H1 (cell line): ENCODE results near the gene ZNF860. TPM values are rescaled to one million over a fixed set of nuclear protein-coding genes. Genes with fewer than 3 reads are reported as not detected.

ENCODE experiments used
- CTCF ChIA-PET: fragments of 300-600 bp; sonication (Branson Sonifier 250); formaldehyde crosslinking; loops from one replicate; lab custom pipeline; 2021; ENCODE audit not compliant: partially characterized antibody; lab: Charles Lee
- POLR2A ChIA-PET: fragments of 300-600 bp; sonication (Branson Sonifier 250); formaldehyde crosslinking; loops from one replicate; lab custom pipeline; 2021; ENCODE audit warnings: inconsistent platforms; ENCODE audit not compliant: partially characterized antibody; lab: Charles Lee
- DNase-seq, 2 experiments: peaks; one replicate each; pipeline versions ENCODE4 v3.0.0 to v3.0.0-alpha.2; 2010 to 2022; ENCODE audit warnings: low spot score in 2 of 2, low read depth in 1 of 2, mixed read lengths in 1 of 2
- FAIRE-seq: peaks from 2 replicates; lab custom pipeline; 2011; peaks lifted over from hg19 to GRCh38; lab: Jason Lieb, UNC
- H2AFZ ChIP-seq: 2 replicates; pipeline ENCODE4 v1.8.1; 2012; ENCODE audit warnings: low read length, inconsistent platforms
- H2AK5ac ChIP-seq: 2 replicates; pipeline ENCODE4 v1.6.1; 2013; ENCODE audit warnings: low read depth, low read length
- H2BK120ac ChIP-seq: replicated peaks from 2 replicates; pipeline ENCODE3; 2013; ENCODE audit warnings: low read depth, low read length, inconsistent platforms
- H2BK12ac ChIP-seq: 2 replicates; pipeline ENCODE4 v1.6.1; 2013; ENCODE audit warnings: low read depth, low read length
- H2BK15ac ChIP-seq: 2 replicates; pipeline ENCODE4 v1.6.1; 2013; ENCODE audit warnings: low read length
- H2BK20ac ChIP-seq: 2 replicates; pipeline ENCODE4 v1.6.1; 2013; ENCODE audit warnings: low read length
- H2BK5ac ChIP-seq: 2 replicates; pipeline ENCODE4 v1.6.1; 2013; ENCODE audit warnings: low read depth, low read length
- H3K14ac ChIP-seq: 2 replicates; pipeline ENCODE4 v1.6.1; 2013; ENCODE audit warnings: inconsistent platforms; ENCODE audit not compliant: insufficient read length
- H3K18ac ChIP-seq: 2 replicates; pipeline ENCODE4 v1.6.1; 2013; ENCODE audit warnings: low read length; ENCODE audit errors: extremely low read depth
- H3K23ac ChIP-seq: 2 replicates; pipeline ENCODE4 v1.6.1; 2013; ENCODE audit warnings: inconsistent platforms; ENCODE audit not compliant: insufficient read length
- H3K23me2 ChIP-seq: 2 replicates; pipeline ENCODE4 v1.6.1; 2013; ENCODE audit warnings: low read depth, low read length
- H3K27ac ChIP-seq: 2 replicates; pipeline ENCODE4 v1.6.1; 2011; ENCODE audit warnings: low read depth, low read length, inconsistent platforms
- H3K27me3 ChIP-seq, 4 experiments: replicated peaks in 1 of 4; 1 replicate in 1 of 4; 2 replicates in 3 of 4; pipeline versions ENCODE4 v1.6.1 to v1.8.1; 2011 to 2013; ENCODE audit warnings: low read length in 3 of 4, mild to moderate bottlenecking in 3 of 4, inconsistent platforms in 2 of 4, mixed read lengths in 2 of 4, moderate library complexity in 1 of 4; ENCODE audit not compliant: control insufficient read depth in 3 of 4, insufficient read depth in 3 of 4; ENCODE audit errors: extremely low read depth in 1 of 4
- H3K36me3 ChIP-seq, 4 experiments: 2 replicates each; pipeline versions ENCODE4 v1.6.1 to v1.8.1; 2011 to 2013; ENCODE audit warnings: mild to moderate bottlenecking in 4 of 4, low read length in 3 of 4, moderate library complexity in 2 of 4, control low read depth in 1 of 4, inconsistent platforms in 1 of 4; ENCODE audit not compliant: insufficient read depth in 4 of 4, control insufficient read depth in 2 of 4
- H3K4ac ChIP-seq: replicated peaks from 2 replicates; pipeline ENCODE3; 2013; ENCODE audit warnings: low read length, low read depth, mixed read lengths, inconsistent platforms; ENCODE audit not compliant: insufficient read length
- H3K4me1 ChIP-seq, 4 experiments: replicated peaks in 1 of 4; 1 replicate in 1 of 4; 2 replicates in 3 of 4; pipeline versions ENCODE4 v1.6.1 to v1.8.1; 2011 to 2013; ENCODE audit warnings: low read length in 3 of 4, inconsistent platforms in 2 of 4, mixed read lengths in 1 of 4; ENCODE audit not compliant: insufficient read depth in 4 of 4, control insufficient read depth in 3 of 4
- H3K4me2 ChIP-seq, 2 experiments: 2 replicates each; pipeline versions ENCODE4 v1.6.1 to v1.8.1; 2011 to 2013; ENCODE audit warnings: low read depth in 2 of 2, low read length in 2 of 2, control low read depth in 1 of 2, inconsistent platforms in 1 of 2, mild to moderate bottlenecking in 1 of 2; ENCODE audit not compliant: insufficient read depth in 1 of 2
- H3K4me3 ChIP-seq, 4 experiments: fragments of 200-600, 300-600 bp in 1 of 4; sonication (generic), shearing (Covaris generic), sonication (Bioruptor Twin) in 1 of 4; 2 replicates each; pipeline versions ENCODE4 v1.5.1 to v1.8.1; 2011 to 2016; ENCODE audit warnings: low read length in 4 of 4, low read depth in 3 of 4, control low read depth in 2 of 4, inconsistent platforms in 2 of 4, mild to moderate bottlenecking in 2 of 4, mixed read lengths in 1 of 4, moderate library complexity in 1 of 4; ENCODE audit not compliant: insufficient read depth in 2 of 4; ENCODE audit errors: extremely low read depth in 1 of 4
- H3K56ac ChIP-seq: replicated peaks from 2 replicates; pipeline ENCODE3; 2013; ENCODE audit warnings: low read depth, mild to moderate bottlenecking, mixed read lengths, low read length, inconsistent platforms; ENCODE audit not compliant: insufficient read length
- H3K79me1 ChIP-seq: 2 replicates; pipeline ENCODE4 v1.6.1; 2013; ENCODE audit warnings: low read depth, low read length, control low read depth
- H3K79me2 ChIP-seq, 2 experiments: 2 replicates each; pipeline versions ENCODE4 v1.6.1 to v1.8.1; 2012 to 2013; ENCODE audit warnings: low read length in 2 of 2, mild to moderate bottlenecking in 2 of 2, inconsistent platforms in 1 of 2; ENCODE audit not compliant: insufficient read depth in 2 of 2, control insufficient read depth in 1 of 2
- H3K9ac ChIP-seq, 4 experiments: replicated peaks in 1 of 4; 1 replicate in 1 of 4; 2 replicates in 3 of 4; pipeline versions ENCODE4 v1.6.1 to v1.8.1; 2011 to 2013; ENCODE audit warnings: low read depth in 3 of 4, low read length in 3 of 4, control low read depth in 2 of 4, mild to moderate bottlenecking in 2 of 4, moderate library complexity in 2 of 4, inconsistent platforms in 1 of 4; ENCODE audit errors: extremely low read depth in 1 of 4
- H3K9me3 ChIP-seq, 2 experiments: 2 replicates each; pipeline versions ENCODE4 v1.6.1 to v1.8.1; 2012 to 2013; ENCODE audit warnings: mild to moderate bottlenecking in 2 of 2, moderate library complexity in 2 of 2, control low read depth in 1 of 2, inconsistent platforms in 1 of 2, low read depth in 1 of 2, low read length in 1 of 2, mixed read lengths in 1 of 2; ENCODE audit not compliant: insufficient read depth in 2 of 2
- H4K20me1 ChIP-seq, 2 experiments: replicated peaks in 1 of 2; 2 replicates each; pipeline versions ENCODE3 to v1.8.1; 2011 to 2013; ENCODE audit warnings: inconsistent platforms in 2 of 2, low read length in 2 of 2, mild to moderate bottlenecking in 1 of 2; ENCODE audit not compliant: insufficient read depth in 2 of 2, control insufficient read depth in 1 of 2
- H4K5ac ChIP-seq: 2 replicates; pipeline ENCODE4 v1.6.1; 2013; ENCODE audit warnings: low read length, low read depth, mixed read lengths, inconsistent platforms; ENCODE audit not compliant: insufficient read length
- H4K8ac ChIP-seq: 2 replicates; pipeline ENCODE4 v1.8.0; 2013; ENCODE audit warnings: mild to moderate bottlenecking, moderate library complexity, low read length, inconsistent platforms; ENCODE audit not compliant: insufficient read depth; ENCODE audit errors: extremely low read depth
- H4K91ac ChIP-seq: replicated peaks from 2 replicates; pipeline ENCODE3; 2013; ENCODE audit warnings: low read length, mixed read lengths, inconsistent platforms; ENCODE audit not compliant: insufficient read length
- ATF2 ChIP-seq: IDR thresholded peaks from 2 replicates; pipeline ENCODE4 v1.6.1; 2012; ENCODE audit warnings: low read length, inconsistent platforms
- CHD1 ChIP-seq: IDR thresholded peaks from 2 replicates; pipeline ENCODE4 v1.6.1; 2012; ENCODE audit warnings: low read depth, low read length, improper control_type of control experiment
- CREB1 ChIP-seq: IDR thresholded peaks from 2 replicates; pipeline ENCODE4 v1.6.1; 2012; ENCODE audit warnings: inconsistent platforms
- CTBP2 ChIP-seq: IDR thresholded peaks from 2 replicates; pipeline ENCODE4 v1.7.0; 2011; ENCODE audit warnings: borderline replicate concordance, mild to moderate bottlenecking, moderate library complexity, mixed read lengths, low read length; ENCODE audit not compliant: insufficient read depth, insufficient read length
- GABPA ChIP-seq: IDR thresholded peaks from 2 replicates; pipeline ENCODE4 v1.6.1; 2011; ENCODE audit warnings: mild to moderate bottlenecking, low read length, moderate library complexity, borderline replicate concordance; ENCODE audit not compliant: insufficient read depth
- HDAC6 ChIP-seq: IDR thresholded peaks from one replicate; pipeline ENCODE4 v1.7.1; 2012; ENCODE audit warnings: low read depth, mild to moderate bottlenecking, inconsistent platforms, low read length, moderate library complexity
- KDM4A ChIP-seq: IDR thresholded peaks from one replicate; pipeline ENCODE4 v1.7.1; 2012; ENCODE audit warnings: low read depth, mild to moderate bottlenecking, moderate library complexity, low read length, inconsistent platforms; ENCODE audit not compliant: severe bottlenecking
- NANOG ChIP-seq: IDR thresholded peaks from 2 replicates; pipeline ENCODE4 v1.6.1; 2011; ENCODE audit warnings: low read length, low read depth, mild to moderate bottlenecking, inconsistent platforms; ENCODE audit not compliant: insufficient read depth, poor library complexity, severe bottlenecking
- POLR2AphosphoS5 ChIP-seq: IDR thresholded peaks from 2 replicates; pipeline ENCODE4 v1.6.1; 2011; ENCODE audit warnings: low read depth, low read length
- POU5F1 ChIP-seq: IDR thresholded peaks from 2 replicates; pipeline ENCODE4 v1.6.1; 2011; ENCODE audit warnings: low read depth, mild to moderate bottlenecking, low read length, moderate library complexity
- TEAD4 ChIP-seq: IDR thresholded peaks from 2 replicates; pipeline ENCODE4 v1.6.1; 2012; ENCODE audit warnings: low read depth, low read length, inconsistent platforms, mixed read lengths
- YY1 ChIP-seq: IDR thresholded peaks from 2 replicates; pipeline ENCODE4 v1.6.1; 2011; ENCODE audit warnings: low read depth, mild to moderate bottlenecking, low read length
- WGBS, 2 experiments: shearing (Covaris generic) in 1 of 2; methylation state at CpG; one replicate each; pipeline versions ENCODE4 v1.1.6 to v1.1.7; 2013 to 2015; ENCODE audit warnings: low lambda C conversion rate in 2 of 2, mixed read lengths in 2 of 2, inconsistent platforms in 1 of 2, low coverage in 1 of 2, missing lambda C conversion rate in 1 of 2; ENCODE audit not compliant: insufficient replicate concordance in 2 of 2, insufficient coverage in 1 of 2, insufficient read length in 1 of 2; ENCODE audit errors: extremely low coverage in 1 of 2, missing lambda C conversion rate in 1 of 2; 5-methylcytosine and 5-hydroxymethylcytosine counted together
- polyA plus RNA-seq, 7 experiments: library from polyadenylated mRNA; depleted of rRNA in 3 of 7; stranded (reverse) in 5 of 7; unstranded in 2 of 7; fragments of >200 nt in 5 of 7; fragments of 200-250 nt in 2 of 7; gene quantifications; 1 replicate in 5 of 7; 2 replicates in 1 of 7; 4 replicates in 1 of 7; pipeline versions ENCODE4 v1.2.1 to v1.2.3, GENCODE V29; 2011 to 2013; ENCODE audit warnings: missing spikeins in 2 of 7, mixed read lengths in 2 of 7
- total RNA-seq: library from RNA; stranded (reverse); fragmentation: NEBNext Ultra II Directional; extraction: Animal tissue kit (Norgen Biotek cat#: 25700); gene quantifications from 2 replicates; pipeline ENCODE4 v1.2.1, GENCODE V29; 2021
- TF ChIP-seq, protein P1 (sequence below): IDR thresholded peaks from 2 replicates; pipeline ENCODE4 v1.6.1; 2012; ENCODE audit warnings: inconsistent platforms

The ZNF860 gene
- total and polyA plus RNA-seq, 2 of the 8 experiments (the other 6 are each of a cell fraction or from before 2014, with no cell fraction given), result 3.2 to 8.6 TPM

- no peak overlapping the region for H3K4me2 ChIP-seq
- CTCF ChIA-PET, result interaction anchor here (0.9 to 2.2 kb wide), 6 partner anchors 10 to 135 kb away, joined by 3 to 6 read pairs (median 4); no protein-coding TSS in a partner anchor
- DNase-seq, result no peak
- H4K91ac ChIP-seq, result no peak overlapping the region
- no peak overlapping the region for H3K18ac ChIP-seq
- 93% methylated on average over 6 of the region's 6 CpGs; no CpG with 5 or more reads in 1 of the 2 experiments for WGBS, 2 experiments
- no peak overlapping the region for H2AFZ ChIP-seq
- H3K27me3 ChIP-seq, result no peaks in the 10 kb centered on the region
- no peak overlapping the region for H2BK20ac ChIP-seq
- FAIRE-seq, result no peak
- no peak overlapping the region for H2BK12ac ChIP-seq
- H3K9ac ChIP-seq, result no peak overlapping the region
- no peak overlapping the region for H2BK120ac ChIP-seq
- H3K27ac ChIP-seq, result no peak overlapping the region
- H4K8ac ChIP-seq, result no peak overlapping the region
- H3K56ac ChIP-seq, result no peak overlapping the region
- H3K23me2 ChIP-seq, result no peaks in the 10 kb centered on the region
- H3K4me3 ChIP-seq, result no peak overlapping the region
- H3K79me1 ChIP-seq, result no peaks in the 10 kb centered on the region
- no peak overlapping the region for H3K4ac ChIP-seq
- POLR2A ChIA-PET, result no interaction called here
- H3K9me3 ChIP-seq, result no peaks in the 10 kb centered on the region
- H4K20me1 ChIP-seq, result no peaks in the 10 kb centered on the region
- no peak overlapping the region for H3K23ac ChIP-seq
- no peak overlapping the region for H3K14ac ChIP-seq
- H2BK5ac ChIP-seq, result no peak overlapping the region
- H4K5ac ChIP-seq, result no peak overlapping the region
- H2AK5ac ChIP-seq, result no peak overlapping the region
- H3K79me2 ChIP-seq, result no peaks in the 10 kb centered on the region
- H3K4me1 ChIP-seq, result no peaks in the 10 kb centered on the region
- H3K36me3 ChIP-seq, result no peaks in the 10 kb centered on the region
- no peak overlapping the region for H2BK15ac ChIP-seq
- TF ChIP-seq YY1 (no peak), KDM4A (no peak), CREB1 (no peak), ATF2 (no peak), GABPA (no peak), POU5F1 (no peak), TEAD4 (no peak), POLR2AphosphoS5 (no peak), CHD1 (no peak), NANOG (no peak), CTBP2 (no peak), HDAC6 (no peak)
- TF ChIP-seq, protein P1, sequence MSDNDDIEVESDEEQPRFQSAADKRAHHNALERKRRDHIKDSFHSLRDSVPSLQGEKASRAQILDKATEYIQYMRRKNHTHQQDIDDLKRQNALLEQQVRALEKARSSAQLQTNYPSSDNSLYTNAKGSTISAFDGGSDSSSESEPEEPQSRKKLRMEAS, result no peak
Measured at GRCh38 chr3:32026593-32026992, 45.0 kb downstream of the ZNF860 start.
